GM12864 (cell line): ENCODE data around the gene CAPN13.

Experiments used
- DNase-seq: peaks from one replicate; pipeline ENCODE4 v3.0.0-alpha.2; 2011; ENCODE audit warnings: low read depth
- H3K4me3 ChIP-seq: 2 replicates; pipeline ENCODE4 v1.5.1; 2011; ENCODE audit warnings: mild to moderate bottlenecking, low read depth, low read length, control low read depth
- CTCF ChIP-seq: IDR thresholded peaks from 2 replicates; pipeline ENCODE4 v1.5.1; 2011; ENCODE audit warnings: low read depth, mild to moderate bottlenecking, moderate library complexity, low read length, control low read depth, inconsistent platforms; ENCODE audit errors: missing control alignments

The CAPN13 gene

GRCh38 chr2:30684996-30685395 is 122.2 kb downstream of the CAPN13 start:
- TF ChIP-seq CTCF, result no peak
- no peak for DNase-seq
- H3K4me3 ChIP-seq, result no peak overlapping the region

DNA sequence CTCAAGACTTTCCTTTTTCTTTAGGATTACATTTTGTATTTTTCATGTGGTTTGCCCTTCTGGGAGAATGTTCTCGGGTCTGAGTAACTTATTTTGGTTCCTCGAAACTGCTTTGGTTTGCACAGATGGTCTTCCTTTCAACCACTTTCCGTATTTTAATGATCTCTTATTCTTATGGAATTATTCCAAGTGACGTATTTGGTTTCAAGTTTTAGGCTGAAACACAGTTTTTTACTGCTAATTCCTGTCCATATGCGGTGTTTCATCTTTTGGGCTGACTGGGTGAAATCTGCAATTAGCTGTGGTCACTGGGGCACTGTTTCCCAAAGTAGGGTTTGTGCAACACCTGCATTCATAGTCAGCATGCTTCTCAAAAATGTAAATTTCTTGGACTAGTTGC is 122.7 kb downstream of the CAPN13 start:
- TF ChIP-seq CTCF, result no peak
- DNase-seq, result no peak
- H3K4me3 ChIP-seq, result no peak overlapping the region

- H3K4me3 ChIP-seq, result no peak overlapping the region
- DNase-seq, result no peak
- no peak for TF ChIP-seq CTCF
These were observed 123.2 kb downstream of the CAPN13 start for GRCh38 chr2:30684026-30684425.

DNA sequence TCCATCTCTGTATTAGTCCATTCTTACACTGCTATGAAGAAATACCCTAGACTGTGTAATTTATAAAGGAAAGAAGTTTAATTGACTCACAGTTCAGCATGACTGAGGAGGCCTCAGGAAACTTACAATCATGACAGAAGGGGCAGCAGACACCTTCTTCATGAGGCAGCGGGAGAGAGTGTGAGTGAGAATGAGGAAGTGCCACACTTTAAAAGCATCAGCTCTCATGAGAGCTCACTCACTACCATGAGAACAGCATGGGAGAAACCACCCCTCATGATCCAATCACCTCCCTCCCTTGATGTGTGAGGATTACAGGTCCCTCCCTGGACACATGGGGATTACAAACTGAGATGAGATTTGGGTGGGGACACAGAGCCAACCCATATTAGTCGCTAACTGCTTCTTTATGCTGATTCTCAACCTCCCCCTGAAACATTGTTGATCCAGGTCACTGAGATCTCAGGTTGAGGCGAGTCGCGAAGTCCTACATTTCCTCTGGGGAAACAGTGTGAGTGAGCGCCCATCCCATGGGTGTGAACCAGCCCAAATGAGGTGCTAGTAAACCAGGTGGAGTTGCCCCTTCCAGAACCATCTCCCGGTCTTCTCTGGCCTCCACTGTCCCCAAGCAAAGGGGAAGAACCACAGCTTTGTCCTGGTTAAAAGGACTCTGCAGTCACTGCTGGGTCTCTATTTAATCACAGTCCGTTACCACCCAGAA is 123.8 kb downstream of the CAPN13 start:
- H3K4me3 ChIP-seq, result no peak overlapping the region
- TF ChIP-seq CTCF, result no peak
- DNase-seq, result no peak

DNA sequence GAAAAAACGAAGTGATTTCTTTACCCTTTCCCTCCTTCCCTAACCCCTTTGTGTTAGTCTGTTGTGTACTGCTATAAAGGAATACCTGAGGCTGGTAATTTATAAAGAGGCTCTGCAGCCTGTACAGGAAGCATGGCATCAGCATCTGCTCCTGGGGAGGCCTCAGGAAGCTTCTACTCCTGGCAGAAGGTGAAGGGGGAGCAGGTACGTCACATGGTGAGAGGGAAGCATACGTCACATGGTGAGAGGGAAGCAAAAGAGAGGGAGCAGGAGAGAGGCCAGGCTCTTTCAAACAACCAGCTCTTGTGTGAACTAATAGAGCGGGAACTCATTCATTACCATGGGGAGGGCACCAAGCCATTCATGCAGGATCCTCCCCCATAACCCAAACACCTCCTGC is 126.2 kb downstream of the CAPN13 start:
- TF ChIP-seq CTCF, result no peak
- DNase-seq, result no peak
- H3K4me3 ChIP-seq, result no peak overlapping the region

DNA sequence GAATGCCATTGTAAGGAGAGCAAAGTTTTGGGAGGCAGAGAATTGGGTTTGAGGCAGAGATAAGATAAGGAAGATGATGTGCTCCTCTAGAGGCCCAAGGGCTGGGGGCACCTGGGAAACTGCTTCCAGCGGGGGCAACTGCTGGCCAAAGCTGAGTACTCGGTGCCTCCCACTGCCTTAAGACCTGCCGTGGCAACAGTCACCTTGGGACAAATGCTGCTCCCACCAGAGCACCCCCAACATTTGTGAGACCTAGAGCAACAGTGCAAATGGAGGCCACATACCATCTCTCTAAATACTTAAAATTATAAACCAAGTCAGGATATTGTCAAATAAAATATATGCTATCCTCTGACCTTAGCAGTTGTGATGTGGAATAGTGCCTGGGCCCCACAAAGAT is 127.1 kb downstream of the CAPN13 start:
- no peak for TF ChIP-seq CTCF
- no peak overlapping the region for H3K4me3 ChIP-seq
- no peak for DNase-seq

DNA sequence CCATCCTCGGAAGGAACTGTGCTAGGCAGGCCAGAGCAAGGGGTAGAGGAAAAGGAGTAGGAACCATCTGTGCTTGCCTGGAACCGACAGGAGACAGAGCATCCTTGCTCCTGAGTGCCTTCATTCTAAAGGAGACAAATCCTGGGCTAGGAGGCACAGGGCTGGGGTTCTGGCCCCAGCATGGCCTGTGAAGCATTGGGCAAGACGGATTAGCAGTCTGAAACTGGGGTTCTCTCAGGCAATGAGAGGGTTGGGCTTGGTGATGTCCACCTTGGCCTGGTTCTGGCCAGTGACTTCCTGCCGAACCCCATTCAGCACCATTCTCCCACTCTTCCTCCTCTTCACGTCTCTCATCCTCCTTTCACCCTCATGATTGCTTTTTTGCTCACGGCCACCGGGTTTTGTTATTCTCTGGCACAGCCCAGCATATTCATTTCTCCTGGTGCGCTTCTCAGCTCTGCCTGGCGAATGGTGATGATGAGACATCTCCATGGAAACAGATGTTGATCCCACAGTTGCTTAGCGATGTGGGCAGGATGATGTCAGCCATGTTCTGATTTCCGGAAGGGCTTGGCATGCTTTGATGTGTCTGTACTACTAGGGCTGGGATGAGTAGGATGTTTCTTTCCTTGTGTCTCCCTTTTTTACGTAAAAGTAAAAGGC is 127.7 kb downstream of the CAPN13 start:
- no peak for DNase-seq
- no peak overlapping the region for H3K4me3 ChIP-seq
- TF ChIP-seq CTCF, result no peak
